ENCODE results near the gene TIPARP. TPM values are rescaled to one million over a fixed set of nuclear protein-coding genes. Genes with fewer than 3 reads are reported as not detected.

The TIPARP gene
- total and polyA plus RNA-seq, 2 of the 13 experiments (the other 11 are each of a cell fraction or from before 2014, with no cell fraction given): 7.3 to 19.7 TPM

DNA sequence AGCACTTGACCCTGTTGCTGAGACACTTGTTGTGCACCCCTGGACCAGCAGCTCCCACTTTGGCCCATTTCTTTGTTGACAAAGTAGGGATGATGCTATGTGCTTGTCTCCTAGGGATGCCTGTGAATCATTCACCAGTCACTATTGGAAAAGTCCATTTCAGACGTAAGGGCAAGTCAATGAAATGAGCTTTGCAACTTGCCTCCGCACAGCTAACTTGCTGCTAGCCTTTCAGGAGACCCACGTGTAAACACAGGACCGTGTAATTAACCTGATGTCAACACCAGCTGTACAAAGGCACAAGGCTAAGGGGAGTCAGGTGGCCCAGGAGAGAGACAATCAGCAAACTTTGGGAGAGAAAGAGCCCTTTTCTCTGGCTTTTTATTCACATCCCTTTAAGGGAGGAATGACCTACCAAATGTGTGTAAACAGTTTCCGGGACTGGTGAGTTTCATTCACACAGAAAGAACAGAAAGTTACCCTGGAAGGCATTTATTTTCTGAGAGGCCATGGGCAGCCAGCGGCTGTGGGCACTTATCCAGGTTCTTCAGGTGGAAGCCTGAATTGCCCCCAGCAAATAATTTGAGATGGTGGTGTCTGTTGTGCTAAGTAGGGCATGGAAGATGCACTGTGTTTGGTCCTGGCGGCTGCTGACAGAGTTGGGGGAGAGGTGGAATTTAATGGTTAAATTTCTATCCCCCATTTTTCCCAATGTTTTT, 54.0 kb downstream of the TIPARP start (continued):
- TF ChIP-seq ZNF839 (CRISPR knock-in tag; IDR thresholded peaks at IDR 0.05; ENCODE audit: borderline replicate concordance): no peak
- TF ChIP-seq ZSCAN9 (CRISPR knock-in tag; IDR thresholded peaks at IDR 0.05; ENCODE audit: borderline replicate concordance): no peak
- TF ChIP-seq, protein P1, sequence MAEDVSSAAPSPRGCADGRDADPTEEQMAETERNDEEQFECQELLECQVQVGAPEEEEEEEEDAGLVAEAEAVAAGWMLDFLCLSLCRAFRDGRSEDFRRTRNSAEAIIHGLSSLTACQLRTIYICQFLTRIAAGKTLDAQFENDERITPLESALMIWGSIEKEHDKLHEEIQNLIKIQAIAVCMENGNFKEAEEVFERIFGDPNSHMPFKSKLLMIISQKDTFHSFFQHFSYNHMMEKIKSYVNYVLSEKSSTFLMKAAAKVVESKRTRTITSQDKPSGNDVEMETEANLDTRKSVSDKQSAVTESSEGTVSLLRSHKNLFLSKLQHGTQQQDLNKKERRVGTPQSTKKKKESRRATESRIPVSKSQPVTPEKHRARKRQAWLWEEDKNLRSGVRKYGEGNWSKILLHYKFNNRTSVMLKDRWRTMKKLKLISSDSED (CRISPR knock-in tag; IDR thresholded peaks at IDR 0.05): no peak
- TF ChIP-seq RARA (CRISPR knock-in tag; IDR thresholded peaks at IDR 0.05): peak; percentile 69
- TF ChIP-seq, protein P2, sequence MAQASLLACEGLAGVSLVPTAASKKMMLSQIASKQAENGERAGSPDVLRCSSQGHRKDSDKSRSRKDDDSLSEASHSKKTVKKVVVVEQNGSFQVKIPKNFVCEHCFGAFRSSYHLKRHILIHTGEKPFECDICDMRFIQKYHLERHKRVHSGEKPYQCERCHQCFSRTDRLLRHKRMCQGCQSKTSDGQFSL (CRISPR knock-in tag; IDR thresholded peaks at IDR 0.05): no peak
- no peak for TF ChIP-seq ATF1 (CRISPR knock-in tag; IDR thresholded peaks at IDR 0.05)
- TF ChIP-seq, protein P3, sequence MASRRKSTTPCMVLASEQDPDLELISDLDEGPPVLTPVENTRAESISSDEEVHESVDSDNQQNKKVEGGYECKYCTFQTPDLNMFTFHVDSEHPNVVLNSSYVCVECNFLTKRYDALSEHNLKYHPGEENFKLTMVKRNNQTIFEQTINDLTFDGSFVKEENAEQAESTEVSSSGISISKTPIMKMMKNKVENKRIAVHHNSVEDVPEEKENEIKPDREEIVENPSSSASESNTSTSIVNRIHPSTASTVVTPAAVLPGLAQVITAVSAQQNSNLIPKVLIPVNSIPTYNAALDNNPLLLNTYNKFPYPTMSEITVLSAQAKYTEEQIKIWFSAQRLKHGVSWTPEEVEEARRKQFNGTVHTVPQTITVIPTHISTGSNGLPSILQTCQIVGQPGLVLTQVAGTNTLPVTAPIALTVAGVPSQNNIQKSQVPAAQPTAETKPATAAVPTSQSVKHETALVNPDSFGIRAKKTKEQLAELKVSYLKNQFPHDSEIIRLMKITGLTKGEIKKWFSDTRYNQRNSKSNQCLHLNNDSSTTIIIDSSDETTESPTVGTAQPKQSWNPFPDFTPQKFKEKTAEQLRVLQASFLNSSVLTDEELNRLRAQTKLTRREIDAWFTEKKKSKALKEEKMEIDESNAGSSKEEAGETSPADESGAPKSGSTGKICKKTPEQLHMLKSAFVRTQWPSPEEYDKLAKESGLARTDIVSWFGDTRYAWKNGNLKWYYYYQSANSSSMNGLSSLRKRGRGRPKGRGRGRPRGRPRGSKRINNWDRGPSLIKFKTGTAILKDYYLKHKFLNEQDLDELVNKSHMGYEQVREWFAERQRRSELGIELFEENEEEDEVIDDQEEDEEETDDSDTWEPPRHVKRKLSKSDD (CRISPR knock-in tag; IDR thresholded peaks at IDR 0.05; ENCODE audit: low read depth): no peak
- no peak for TF ChIP-seq ZC3H4 (CRISPR knock-in tag; IDR thresholded peaks at IDR 0.05; ENCODE audit: borderline replicate concordance)
- peak; percentile 4; the same call in 1 of the 2 replicates for TF ChIP-seq MAFF (IDR thresholded peaks at IDR 0.05; ENCODE audit: low read depth, low read length)
- TF ChIP-seq, protein P4, sequence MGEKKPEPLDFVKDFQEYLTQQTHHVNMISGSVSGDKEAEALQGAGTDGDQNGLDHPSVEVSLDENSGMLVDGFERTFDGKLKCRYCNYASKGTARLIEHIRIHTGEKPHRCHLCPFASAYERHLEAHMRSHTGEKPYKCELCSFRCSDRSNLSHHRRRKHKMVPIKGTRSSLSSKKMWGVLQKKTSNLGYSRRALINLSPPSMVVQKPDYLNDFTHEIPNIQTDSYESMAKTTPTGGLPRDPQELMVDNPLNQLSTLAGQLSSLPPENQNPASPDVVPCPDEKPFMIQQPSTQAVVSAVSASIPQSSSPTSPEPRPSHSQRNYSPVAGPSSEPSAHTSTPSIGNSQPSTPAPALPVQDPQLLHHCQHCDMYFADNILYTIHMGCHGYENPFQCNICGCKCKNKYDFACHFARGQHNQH (CRISPR knock-in tag; IDR thresholded peaks at IDR 0.05): peak; percentile 77
- no peak for TF ChIP-seq PRPF4 (IDR thresholded peaks at IDR 0.05; ENCODE audit: low read depth, low read length, poor library complexity, severe bottlenecking)
- TF ChIP-seq ZNF615 (CRISPR knock-in tag; IDR thresholded peaks at IDR 0.05; ENCODE audit: borderline replicate concordance): no peak
- peak; percentile 53; the same call in 1 of the 2 replicates for TF ChIP-seq ZNF205 (CRISPR knock-in tag; IDR thresholded peaks at IDR 0.05)
- no peak for TF ChIP-seq ZNF160 (CRISPR knock-in tag; IDR thresholded peaks at IDR 0.05)
- TF ChIP-seq, protein P5, sequence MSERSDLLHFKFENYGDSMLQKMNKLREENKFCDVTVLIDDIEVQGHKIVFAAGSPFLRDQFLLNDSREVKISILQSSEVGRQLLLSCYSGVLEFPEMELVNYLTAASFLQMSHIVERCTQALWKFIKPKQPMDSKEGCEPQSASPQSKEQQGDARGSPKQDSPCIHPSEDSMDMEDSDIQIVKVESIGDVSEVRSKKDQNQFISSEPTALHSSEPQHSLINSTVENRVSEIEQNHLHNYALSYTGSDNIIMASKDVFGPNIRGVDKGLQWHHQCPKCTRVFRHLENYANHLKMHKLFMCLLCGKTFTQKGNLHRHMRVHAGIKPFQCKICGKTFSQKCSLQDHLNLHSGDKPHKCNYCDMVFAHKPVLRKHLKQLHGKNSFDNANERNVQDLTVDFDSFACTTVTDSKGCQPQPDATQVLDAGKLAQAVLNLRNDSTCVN (CRISPR knock-in tag; IDR thresholded peaks at IDR 0.05; ENCODE audit: borderline replicate concordance): no peak
- no peak for TF ChIP-seq ZNF749 (CRISPR knock-in tag; IDR thresholded peaks at IDR 0.05; ENCODE audit: borderline replicate concordance)
- TF ChIP-seq ZEB1 (IDR thresholded peaks at IDR 0.05; ENCODE audit: insufficient replicate concordance, low read depth): no peak
- no peak for TF ChIP-seq SAFB2 (CRISPR knock-in tag; IDR thresholded peaks at IDR 0.05; ENCODE audit: borderline replicate concordance, low read depth)
- no peak for TF ChIP-seq PCBP1 (IDR thresholded peaks at IDR 0.05; ENCODE audit: borderline replicate concordance, low read depth, low read length)
- no peak for TF ChIP-seq ZNF879 (CRISPR knock-in tag; IDR thresholded peaks at IDR 0.05)
- 0 out of 2 replicates have a peak, but pooled peaks have one; percentile 54 for TF ChIP-seq ZNF556 (CRISPR knock-in tag; IDR thresholded peaks at IDR 0.05; ENCODE audit: borderline replicate concordance)
- TF ChIP-seq ZNF816 (CRISPR knock-in tag; IDR thresholded peaks at IDR 0.05; ENCODE audit: borderline replicate concordance): peak; percentile 42; the same call in 1 of the 2 replicates
- peak; percentile 81 for TF ChIP-seq HNF4A (CRISPR knock-in tag; IDR thresholded peaks at IDR 0.05)
